Measurements from ENCODE around the gene UBL4B. TPM values are rescaled to one million over a fixed set of nuclear protein-coding genes. Genes with fewer than 3 reads are reported as not detected.

Gene UBL4B
- not detected in 2 replicates for total RNA-seq

GRCh38 chr1:110112143-110112542 is at the start of gene UBL4B:
Gene UBL4B, plus strand, starts transcription at chr1:110112443. Its CDS starts 92 bp downstream, at chr1:110112535.

DNA sequence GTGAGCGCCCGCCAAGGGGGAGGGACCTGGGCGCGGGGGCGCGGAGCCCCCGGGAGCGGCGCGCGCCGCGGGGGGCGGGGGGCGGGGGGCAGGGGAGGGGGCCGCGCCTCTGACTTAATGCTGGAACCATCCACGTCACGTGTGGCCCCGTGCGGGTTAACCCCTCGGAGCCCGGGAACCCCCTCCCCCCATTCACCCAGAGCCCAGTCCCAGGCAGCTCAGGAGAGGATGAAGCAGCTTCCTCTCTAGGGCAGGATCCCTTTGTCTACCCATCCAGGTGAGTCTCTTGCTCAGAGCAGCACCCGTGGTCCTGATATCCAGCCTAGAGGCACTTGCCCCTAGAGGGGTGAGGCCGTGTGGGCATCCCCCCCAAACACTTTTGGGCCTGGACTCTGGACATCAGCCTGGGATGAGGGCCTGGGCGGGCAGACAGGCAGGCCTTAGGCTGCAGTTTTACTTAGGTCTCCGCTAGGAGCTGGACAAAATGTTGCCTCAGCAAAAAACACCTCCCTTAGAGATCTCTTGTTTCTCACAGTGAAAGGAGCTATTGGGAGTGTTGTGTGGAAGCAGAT is 41.5 kb upstream of the UBL4B start, which contains the start of gene ALX3:
Gene ALX3 (minus strand): TSS at position 2 of the 572 bp plus-strand sequence. CDS start 60 bp downstream, outside the sequence.

DNA sequence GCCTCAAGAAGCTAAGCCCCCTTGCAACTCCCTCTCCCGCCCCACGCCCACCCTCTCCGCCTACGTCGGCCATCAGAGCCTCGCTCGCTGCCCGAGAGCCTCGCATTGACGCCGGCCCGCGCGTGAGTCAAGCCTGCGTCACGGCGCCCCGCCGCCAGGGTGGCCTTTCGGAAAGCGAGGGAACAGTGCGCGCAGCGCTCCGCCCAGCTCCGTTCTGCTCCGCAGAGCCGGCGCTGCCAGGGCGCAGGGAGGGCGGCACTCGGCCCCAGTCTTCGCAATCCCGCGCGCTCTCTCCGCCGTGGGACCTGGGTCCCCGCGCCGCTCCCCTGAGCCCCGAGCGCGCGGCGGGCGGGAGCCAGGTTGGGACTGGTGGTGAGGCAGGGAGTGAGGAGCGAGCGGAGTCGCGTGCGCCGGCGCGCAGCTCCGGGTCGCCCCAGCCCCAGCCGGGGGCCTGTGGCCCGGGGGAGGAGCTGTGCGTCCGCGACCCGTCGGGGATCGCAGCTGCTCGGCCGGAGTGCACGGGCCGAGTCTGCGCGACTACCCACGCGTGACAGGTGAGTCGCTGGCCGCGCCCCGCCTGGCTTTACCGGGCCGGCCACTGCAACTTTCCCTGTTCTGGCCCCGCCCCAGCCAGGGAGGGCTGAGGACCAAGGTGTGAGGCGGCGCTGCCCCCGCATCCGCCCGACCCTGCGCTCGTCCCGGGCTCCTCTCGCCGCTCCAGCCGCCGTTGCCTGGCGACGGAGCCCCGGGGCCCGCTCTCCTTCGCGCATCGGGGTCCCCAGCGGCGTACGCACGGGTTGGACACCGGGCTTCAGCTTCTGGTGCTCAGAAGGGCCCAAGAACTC is 38.3 kb downstream of the UBL4B start, which contains the start of gene SLC6A17:
Gene SLC6A17 (plus strand): TSS at position 165 of the 845 bp plus-strand sequence. CDS start 16,436 bp downstream, outside the sequence.

Other genes starting within 250 kb of the UBL4B start
- gene CSF1, start 201.6 kb upstream of the UBL4B start, total RNA-seq, result 69.7 and 108 TPM in 2 replicates
- gene AHCYL1, start 127.7 kb upstream of the UBL4B start, total RNA-seq, result 51.7 and 94.1 TPM in 2 replicates
- gene STRIP1, start 77.8 kb upstream of the UBL4B start, total RNA-seq, result 55.3 and 55.4 TPM in 2 replicates
- gene ALX3, start 41.8 kb upstream of the UBL4B start, total RNA-seq, result not detected in 2 replicates
- 1.7 and 2.4 TPM in 2 replicates for gene SLC6A17, start 38.1 kb downstream of the UBL4B start, total RNA-seq
- 8.0 and 10.9 TPM in 2 replicates for gene KCNC4, start 97.9 kb downstream of the UBL4B start, total RNA-seq
- 34.9 and 45.5 TPM in 2 replicates for gene RBM15, start 226.9 kb downstream of the UBL4B start, total RNA-seq

Data from uterine smooth muscle cell (primary cell).